Gastrocnemius medialis (tissue), 4 donors: Measurements from ENCODE around the gene NRF1. TPM values are rescaled to one million over a fixed set of nuclear protein-coding genes. Genes with fewer than 3 reads are reported as not detected.

ENCODE experiments used
- ATAC-seq, 2 donors: fragments of 150-250 bp; one replicate each; pipeline ENCODE4 v1.9.1; 2016
- DNase-seq, 2 donors: peaks; one replicate each; pipeline ENCODE4 v3.0.0-alpha.2; 2019
- H3K27ac ChIP-seq, 4 donors: fragments of 200-600 bp; sonication (generic); 1 replicate in 1 of 4; 2 replicates in 3 of 4; pipeline ENCODE4 v1.5.1; 2016 to 2018; ENCODE audit warnings: mild to moderate bottlenecking in 2 of 4, moderate library complexity in 1 of 4
- H3K27me3 ChIP-seq, 3 donors: fragments of 200-600 bp; sonication (generic) in 2 of 3; 1 replicate in 1 of 3; 2 replicates in 2 of 3; pipeline versions ENCODE4 v1.5.1 to v1.6.0; 2016 to 2019; ENCODE audit warnings: mild to moderate bottlenecking in 1 of 3, moderate library complexity in 1 of 3
- H3K36me3 ChIP-seq, 2 donors: fragments of 200-600 bp; sonication (generic) in 1 of 2; one replicate each; pipeline ENCODE4 v1.5.1; 2017 to 2018
- H3K4me1 ChIP-seq, 2 donors: fragments of 200-600 bp; sonication (generic) in 1 of 2; one replicate each; pipeline ENCODE4 v1.5.1; 2016 to 2017; ENCODE audit warnings: mild to moderate bottlenecking in 2 of 2
- H3K4me3 ChIP-seq, 4 donors: fragments of 200-600 bp; sonication (generic) in 3 of 4; 1 replicate in 1 of 4; 2 replicates in 3 of 4; pipeline ENCODE4 v1.5.1; 2016 to 2019; ENCODE audit warnings: mild to moderate bottlenecking in 2 of 4
- H3K9me3 ChIP-seq, 3 donors: fragments of 200-600 bp; sonication (generic) in 2 of 3; 1 replicate in 1 of 3; 2 replicates in 2 of 3; pipeline ENCODE4 v1.5.1; 2016 to 2019
- POLR2A ChIP-seq, 2 donors: fragments of 450-650 bp; IDR thresholded peaks; one replicate each; pipeline ENCODE4 v1.6.1; 2017; ENCODE audit warnings: antibody characterized with exemption in 2 of 2, mild to moderate bottlenecking in 2 of 2, moderate library complexity in 2 of 2
- in situ Hi-C, 4 donors: fragments of 200-750 bp; cut with MboI; loops; one replicate each; pipeline versions ENCODE4 v1.15.0 to v1.8.0; 2017; ENCODE audit warnings: low sequenced_read_pairs in 4 of 4
- intact Hi-C: fragments of 100-400 bp; cut with DNase I; formaldehyde crosslinking; loops from one replicate; pipeline ENCODE4 v1.15.1; 2023; ENCODE audit warnings: low total_unique reads
- total RNA-seq, 4 donors: library from RNA; depleted of rRNA; stranded (reverse); fragments of >200 nt; gene quantifications; one replicate each; pipeline versions ENCODE4 v1.1.0 to v1.2.3, GENCODE V29; 2016
- TF ChIP-seq, protein P1 (sequence below), 5 experiments: fragments of 450-650 bp in 3 of 5; fragments of 200-600 bp in 2 of 5; sonication (generic) in 2 of 5; IDR thresholded peaks in 4 of 5; conservative IDR thresholded peaks in 1 of 5; 1 replicate in 4 of 5; 2 replicates in 1 of 5; pipeline ENCODE4 v1.5.1; 2016 to 2019; ENCODE audit warnings: antibody characterized with exemption in 5 of 5, mild to moderate bottlenecking in 3 of 5, moderate library complexity in 3 of 5

Gene NRF1
- total RNA-seq, 4 donors from 2014 or later = 11.3 to 26.3 (median 18.0) TPM

DNA sequence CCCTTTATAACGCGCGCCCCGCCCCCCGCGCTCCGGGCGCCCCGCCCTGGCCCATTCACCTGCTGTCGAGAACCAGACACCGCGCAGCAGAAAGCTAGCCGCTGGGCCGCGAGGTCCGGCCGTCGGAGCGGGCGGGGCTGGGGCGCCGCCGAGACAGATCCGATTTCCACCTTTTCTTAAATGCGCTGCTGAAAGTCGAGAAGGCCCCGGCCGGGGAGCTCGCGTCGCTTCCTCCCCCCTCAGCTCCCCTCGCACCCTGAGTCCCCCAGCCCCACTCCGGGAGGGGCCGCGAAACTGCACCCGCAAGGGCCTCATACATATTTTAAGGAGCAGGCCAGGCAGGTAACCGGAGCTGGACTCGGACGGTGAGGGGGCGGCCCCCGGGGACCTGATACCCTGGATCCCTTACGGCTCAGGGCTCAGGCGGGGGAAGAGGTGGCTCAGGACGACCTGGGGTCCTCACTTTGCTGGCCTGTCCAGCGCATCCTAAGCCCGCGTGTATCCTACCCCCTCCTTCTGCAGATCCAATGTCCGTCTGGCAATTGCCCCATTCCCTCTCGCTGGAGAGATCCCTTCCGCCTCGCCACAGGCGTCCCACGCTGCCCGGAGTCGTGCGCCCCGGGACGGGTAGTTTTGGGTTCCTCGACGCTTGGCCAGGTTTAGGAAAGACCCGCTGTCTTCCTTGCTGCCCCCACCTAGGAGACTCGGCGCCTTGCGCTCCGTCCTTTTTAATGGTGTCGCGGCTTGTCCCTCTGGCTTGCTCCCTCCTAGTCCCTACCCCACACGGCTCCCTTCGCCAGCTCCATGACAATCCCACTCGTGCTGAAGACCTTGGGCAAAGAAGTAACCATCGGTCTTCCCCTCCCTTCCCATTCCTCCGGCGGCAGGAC lies 170.7 kb downstream of the NRF1 start:
- H3K27me3 ChIP-seq = peaks cover 88 to 99% (median 96%) of the 10 kb centered on the region in 3 donors
- intact Hi-C loops = loop anchor here (2.0 kb wide), 1 partner anchor 41 kb away; no protein-coding TSS in a partner anchor
- H3K27ac ChIP-seq = no peak overlapping the region
- no peaks in the 10 kb centered on the region for H3K36me3 ChIP-seq
- no peak for ATAC-seq
- TF ChIP-seq, protein P1, sequence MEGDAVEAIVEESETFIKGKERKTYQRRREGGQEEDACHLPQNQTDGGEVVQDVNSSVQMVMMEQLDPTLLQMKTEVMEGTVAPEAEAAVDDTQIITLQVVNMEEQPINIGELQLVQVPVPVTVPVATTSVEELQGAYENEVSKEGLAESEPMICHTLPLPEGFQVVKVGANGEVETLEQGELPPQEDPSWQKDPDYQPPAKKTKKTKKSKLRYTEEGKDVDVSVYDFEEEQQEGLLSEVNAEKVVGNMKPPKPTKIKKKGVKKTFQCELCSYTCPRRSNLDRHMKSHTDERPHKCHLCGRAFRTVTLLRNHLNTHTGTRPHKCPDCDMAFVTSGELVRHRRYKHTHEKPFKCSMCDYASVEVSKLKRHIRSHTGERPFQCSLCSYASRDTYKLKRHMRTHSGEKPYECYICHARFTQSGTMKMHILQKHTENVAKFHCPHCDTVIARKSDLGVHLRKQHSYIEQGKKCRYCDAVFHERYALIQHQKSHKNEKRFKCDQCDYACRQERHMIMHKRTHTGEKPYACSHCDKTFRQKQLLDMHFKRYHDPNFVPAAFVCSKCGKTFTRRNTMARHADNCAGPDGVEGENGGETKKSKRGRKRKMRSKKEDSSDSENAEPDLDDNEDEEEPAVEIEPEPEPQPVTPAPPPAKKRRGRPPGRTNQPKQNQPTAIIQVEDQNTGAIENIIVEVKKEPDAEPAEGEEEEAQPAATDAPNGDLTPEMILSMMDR (IDR thresholded peaks at IDR 0.05 in 4 of 5, conservative IDR thresholded peaks at IDR 0.05 in 1 of 5) = no peak
- no peak for TF ChIP-seq POLR2A (IDR thresholded peaks at IDR 0.05)
- no peak for DNase-seq
- H3K9me3 ChIP-seq = no peaks in the 10 kb centered on the region
- in situ Hi-C loops = no loop called here
- H3K4me3 ChIP-seq = peak overlapping the region; percentile 9 to 85 (median 14)
- peaks cover 33 to 38% of the 10 kb centered on the region in 2 donors for H3K4me1 ChIP-seq

GRCh38 chr7:129782818-129783583 lies 171.5 kb downstream of the NRF1 start:
- H3K27me3 ChIP-seq = peaks cover 83 to 92% (median 89%) of the 10 kb centered on the region in 3 donors
- H3K9me3 ChIP-seq = no peaks in the 10 kb centered on the region
- DNase-seq (no peak), ATAC-seq (no peak)
- TF ChIP-seq, protein P1 (IDR thresholded peaks at IDR 0.05 in 4 of 5, conservative IDR thresholded peaks at IDR 0.05 in 1 of 5) = no peak
- no peak for TF ChIP-seq POLR2A (IDR thresholded peaks at IDR 0.05)
- peaks cover 33 to 38% of the 10 kb centered on the region in 2 donors for H3K4me1 ChIP-seq
- no peaks in the 10 kb centered on the region for H3K36me3 ChIP-seq
- H3K4me3 ChIP-seq = peak overlapping the region in 1 of 4 donors; percentile 10
- intact Hi-C loops = no loop called here
- in situ Hi-C loops = no loop called here
- H3K27ac ChIP-seq = no peak overlapping the region

DNA sequence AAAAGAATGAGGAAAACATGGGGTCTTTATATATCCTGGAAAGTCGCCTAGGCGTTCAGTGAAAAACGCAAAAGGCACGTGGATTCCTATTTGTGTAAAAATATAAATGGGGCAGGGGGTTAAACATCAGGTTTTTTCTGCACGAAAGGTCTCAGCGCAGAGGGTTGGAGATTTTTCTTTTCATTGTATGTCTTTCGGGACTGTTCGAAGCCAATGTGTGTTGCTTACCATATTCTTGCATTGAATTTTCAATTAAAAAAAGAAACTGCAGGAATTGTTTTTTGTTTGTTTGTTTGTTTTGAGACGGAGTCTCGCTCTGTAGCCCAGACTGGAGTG lies 172.0 kb downstream of the NRF1 start:
- Histone ChIP-seq H3K4me3 (no peak overlapping the region), H3K9me3 (no peaks in the 10 kb centered on the region), H3K27me3 (peaks cover 78 to 86% (median 84%) of the 10 kb centered on the region in 3 donors), H3K36me3 (no peaks in the 10 kb centered on the region), H3K27ac (no peak overlapping the region), H3K4me1 (peaks cover 33 to 38% of the 10 kb centered on the region in 2 donors)
- in situ Hi-C loops (no loop called here), intact Hi-C loops (no loop called here)
- DNase-seq (no peak), ATAC-seq (no peak)
- TF ChIP-seq, protein P1 (IDR thresholded peaks at IDR 0.05 in 4 of 5, conservative IDR thresholded peaks at IDR 0.05 in 1 of 5) = no peak
- no peak for TF ChIP-seq POLR2A (IDR thresholded peaks at IDR 0.05)

GRCh38 chr7:129784437-129784782 lies 172.9 kb downstream of the NRF1 start:
- TF ChIP-seq, protein P1 (IDR thresholded peaks at IDR 0.05 in 4 of 5, conservative IDR thresholded peaks at IDR 0.05 in 1 of 5) = no peak
- no peak for TF ChIP-seq POLR2A (IDR thresholded peaks at IDR 0.05)
- in situ Hi-C loops = no loop called here
- peak overlapping the region in 3 of 4 donors; percentile 1 to 35 (median 21) for H3K4me3 ChIP-seq
- no peaks in the 10 kb centered on the region for H3K9me3 ChIP-seq
- peaks cover 33% of the 10 kb centered on the region in 2 donors for H3K4me1 ChIP-seq
- peaks cover 69 to 77% (median 75%) of the 10 kb centered on the region in 3 donors for H3K27me3 ChIP-seq
- H3K36me3 ChIP-seq = no peaks in the 10 kb centered on the region
- DNase-seq (no peak), ATAC-seq (no peak)
- H3K27ac ChIP-seq = no peak overlapping the region
- intact Hi-C loops = no loop called here
